SK-N-MC (cell line): ENCODE measurements around the gene PPP2R2C.

Experiments
- DNase-seq: peaks from one replicate; pipeline ENCODE4 v3.0.0-alpha.2; 2011; ENCODE audit warnings: low read depth, low spot score
- H3K27ac ChIP-seq: fragments of 200-600 bp; sonication (generic); 2 replicates; pipeline ENCODE4 v1.5.1; 2016; ENCODE audit warnings: mixed run types
- H3K36me3 ChIP-seq: fragments of 200-600 bp; sonication (generic); 2 replicates; pipeline ENCODE4 v1.6.1; 2017; ENCODE audit warnings: antibody characterized with exemption, low read length, mixed read lengths; ENCODE audit not compliant: insufficient read depth
- H3K4me3 ChIP-seq: fragments of 200-600 bp; sonication (generic); 2 replicates; pipeline ENCODE4 v1.5.1; 2016
- H3K9ac ChIP-seq: fragments of 200-600 bp; sonication (generic); 2 replicates; pipeline ENCODE4 v1.8.0; 2017; ENCODE audit warnings: mixed run types, mixed read lengths; ENCODE audit not compliant: insufficient read length
- H3K9me3 ChIP-seq: fragments of 200-600 bp; sonication (generic); 2 replicates; pipeline ENCODE4 v1.6.1; 2017; ENCODE audit warnings: low read depth, mild to moderate bottlenecking, antibody characterized with exemption, low read length, moderate library complexity, mixed read lengths
- EZH2 ChIP-seq: fragments of 200-600 bp; sonication (generic); IDR thresholded peaks from one replicate; pipeline ENCODE4 v1.6.1; 2017; ENCODE audit warnings: antibody characterized with exemption
- FOXP2 ChIP-seq: optimal IDR thresholded peaks from 2 replicates; pipeline ENCODE3; 2011; ENCODE audit warnings: mild to moderate bottlenecking, moderate library complexity; ENCODE audit not compliant: insufficient read depth; ENCODE audit errors: extremely low read length, control extremely low read depth
- POLR2AphosphoS5 ChIP-seq: IDR thresholded peaks from 2 replicates; pipeline ENCODE4 v1.6.1; 2012; ENCODE audit warnings: mild to moderate bottlenecking, low read depth, low read length, borderline replicate concordance

PPP2R2C gene

DNA sequence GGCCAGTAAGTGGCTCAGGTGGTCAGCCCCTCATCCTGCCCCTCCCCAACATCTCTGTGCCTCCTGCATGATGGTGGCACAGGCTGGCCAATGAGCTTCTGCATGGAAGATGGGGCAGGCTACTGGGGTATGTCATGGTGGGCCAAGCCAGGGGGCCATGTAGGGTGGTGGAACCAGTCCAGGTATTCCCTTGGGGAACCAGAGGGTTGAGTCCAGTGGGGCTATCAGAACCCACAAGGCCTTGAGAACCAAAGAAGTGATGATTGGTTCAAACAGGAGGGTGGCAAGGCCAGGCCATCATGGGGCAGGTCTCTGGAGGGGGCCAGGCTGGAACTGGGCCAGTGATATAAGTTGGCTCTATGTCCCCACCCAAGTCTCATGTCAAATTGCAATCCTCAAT lies 18.8 kb upstream of the PPP2R2C start:
- Histone ChIP-seq H3K36me3 (no peaks in the 10 kb centered on the region), H3K9me3 (no peaks in the 10 kb centered on the region), H3K9ac (no peak overlapping the region), H3K27ac (no peak overlapping the region), H3K4me3 (no peak overlapping the region)
- DNase-seq: no peak
- no peak for TF ChIP-seq EZH2
- TF ChIP-seq POLR2AphosphoS5: no peak
- no peak for TF ChIP-seq FOXP2

DNA sequence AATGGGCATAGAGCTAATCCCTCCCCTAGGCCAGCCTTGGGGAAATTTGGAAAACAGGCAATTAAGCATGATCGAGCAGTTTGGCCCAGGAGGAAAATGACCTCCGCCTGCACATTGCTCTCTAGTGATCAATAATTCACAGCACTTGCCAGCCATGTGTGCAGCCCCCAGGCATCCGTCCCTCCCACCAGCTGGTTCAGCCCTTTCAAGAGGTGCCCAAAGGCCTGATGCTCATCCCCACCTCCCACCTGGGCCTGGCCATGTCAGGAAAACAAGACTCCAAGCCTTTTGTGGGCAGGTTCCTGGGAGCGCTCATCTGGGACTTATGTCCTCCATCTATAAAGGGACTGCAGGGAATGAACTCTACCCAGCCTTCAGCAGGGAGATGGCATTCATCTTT lies 17.5 kb upstream of the PPP2R2C start:
- DNase-seq: no peak
- no peak for TF ChIP-seq POLR2AphosphoS5
- no peak for TF ChIP-seq FOXP2
- TF ChIP-seq EZH2: no peak
- no peak overlapping the region for H3K9ac ChIP-seq
- H3K9me3 ChIP-seq: no peaks in the 10 kb centered on the region
- no peak overlapping the region for H3K4me3 ChIP-seq
- H3K36me3 ChIP-seq: no peaks in the 10 kb centered on the region
- H3K27ac ChIP-seq: no peak overlapping the region

DNA sequence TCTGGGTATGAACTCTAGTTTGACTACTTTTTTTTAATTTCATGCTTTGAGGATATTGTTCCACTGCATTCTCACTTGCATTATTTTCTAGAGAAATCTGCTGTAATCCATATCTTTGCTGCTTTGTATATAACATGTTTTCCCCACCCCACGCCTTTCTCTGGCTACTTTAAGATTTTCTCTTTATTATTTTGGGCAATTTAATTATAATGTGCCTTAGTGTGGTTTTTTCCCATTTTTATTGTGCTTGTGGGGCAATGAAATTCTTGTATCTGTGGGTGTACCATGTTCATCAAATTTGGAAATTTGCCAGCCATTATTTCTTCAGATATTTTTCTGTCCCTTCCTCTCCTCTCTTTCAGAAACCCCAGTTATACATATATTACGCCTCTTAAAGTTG lies 15.1 kb upstream of the PPP2R2C start:
- no peaks in the 10 kb centered on the region for H3K36me3 ChIP-seq
- H3K9me3 ChIP-seq: no peaks in the 10 kb centered on the region
- H3K27ac ChIP-seq: no peak overlapping the region
- TF ChIP-seq EZH2: no peak
- no peak for TF ChIP-seq POLR2AphosphoS5
- no peak for TF ChIP-seq FOXP2
- no peak overlapping the region for H3K4me3 ChIP-seq
- H3K9ac ChIP-seq: no peak overlapping the region
- DNase-seq: no peak

DNA sequence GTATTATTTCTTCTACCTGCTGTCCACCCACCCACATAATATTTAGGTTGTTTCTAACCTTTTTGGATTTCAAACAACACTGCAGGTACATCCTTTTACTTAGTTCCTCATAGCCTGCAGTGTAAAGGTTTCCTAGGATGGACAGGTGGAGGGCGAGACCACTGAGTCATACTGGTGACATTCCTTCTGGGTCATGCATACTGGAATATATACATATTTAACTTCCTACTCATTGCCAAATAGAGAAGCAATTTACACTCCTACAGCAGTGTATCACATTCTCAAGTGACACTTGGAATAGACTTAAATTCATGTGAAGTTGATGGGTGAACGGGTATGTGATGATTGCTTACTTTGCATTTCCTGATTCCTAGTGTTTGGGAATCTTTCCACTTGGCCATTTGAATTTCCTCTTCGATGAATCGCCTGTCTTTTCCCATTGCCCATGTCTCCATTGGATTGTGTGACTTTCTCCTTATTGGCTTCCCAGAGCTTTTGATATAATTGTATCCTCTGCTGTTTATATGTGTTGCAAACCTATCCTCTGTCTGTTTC lies 8.2 kb upstream of the PPP2R2C start:
- Histone ChIP-seq H3K9me3 (no peaks in the 10 kb centered on the region), H3K4me3 (no peak overlapping the region), H3K9ac (no peak overlapping the region), H3K27ac (no peak overlapping the region), H3K36me3 (no peaks in the 10 kb centered on the region)
- TF ChIP-seq EZH2 (no peak), POLR2AphosphoS5 (no peak), FOXP2 (no peak)
- DNase-seq: no peak

DNA sequence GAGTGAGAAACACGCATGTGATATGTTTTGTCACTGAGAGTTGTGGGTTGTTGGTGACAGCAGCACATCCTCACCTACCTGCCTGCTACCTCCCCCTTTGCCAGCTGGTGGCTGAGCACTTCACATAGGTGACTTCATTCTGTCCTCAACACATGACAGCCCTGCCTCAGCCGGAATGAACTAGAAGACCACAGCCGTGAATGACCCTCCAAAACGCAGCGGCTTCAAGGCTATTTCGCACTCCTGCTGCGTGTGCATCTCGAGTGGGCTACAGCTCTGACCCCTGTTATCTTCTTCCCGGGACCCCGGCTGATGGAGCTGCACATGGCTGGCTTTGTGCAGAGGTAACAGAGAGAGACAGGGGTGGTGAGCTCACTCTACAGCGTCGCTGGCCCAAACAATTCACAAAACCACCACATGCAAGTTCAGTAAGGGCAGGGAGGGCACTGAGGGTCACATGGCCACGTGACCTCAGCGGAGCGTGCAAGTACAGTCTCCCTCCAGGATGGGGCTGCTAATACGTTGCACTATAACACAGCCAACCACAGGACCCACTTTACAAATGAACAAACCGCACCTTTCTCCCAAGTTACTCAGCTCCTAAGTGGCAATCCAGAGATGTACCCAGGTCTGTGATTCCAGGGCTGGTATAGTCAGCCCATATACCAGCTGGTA lies 6.3 kb upstream of the PPP2R2C start:
- no peaks in the 10 kb centered on the region for H3K36me3 ChIP-seq
- no peak overlapping the region for H3K9ac ChIP-seq
- DNase-seq: no peak
- no peak overlapping the region for H3K4me3 ChIP-seq
- H3K9me3 ChIP-seq: no peaks in the 10 kb centered on the region
- no peak overlapping the region for H3K27ac ChIP-seq
- TF ChIP-seq FOXP2 (no peak), EZH2 (no peak), POLR2AphosphoS5 (no peak)

DNA sequence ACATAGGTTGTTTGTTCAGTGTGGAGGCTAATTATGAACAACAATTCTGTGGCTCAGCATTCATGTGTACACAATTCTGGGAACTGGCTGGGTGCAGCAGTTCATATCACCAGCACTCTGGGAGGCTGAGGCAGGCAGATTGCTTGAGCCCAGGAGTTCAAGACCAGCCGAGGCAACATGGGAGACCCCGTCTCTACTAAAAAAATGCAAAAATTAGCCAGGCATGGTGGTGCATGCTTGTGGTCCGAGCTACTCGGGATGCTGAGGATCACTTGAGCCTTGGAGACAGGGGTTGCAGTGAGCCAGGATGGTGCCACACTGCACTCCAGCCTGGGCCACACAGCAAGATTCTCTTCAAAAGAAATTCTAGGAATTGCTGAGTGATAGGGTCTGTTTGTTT lies 4.5 kb upstream of the PPP2R2C start:
- TF ChIP-seq EZH2: no peak
- no peak for TF ChIP-seq POLR2AphosphoS5
- no peak for TF ChIP-seq FOXP2
- Histone ChIP-seq H3K4me3 (no peak overlapping the region), H3K9ac (no peak overlapping the region), H3K36me3 (no peaks in the 10 kb centered on the region), H3K9me3 (no peaks in the 10 kb centered on the region), H3K27ac (no peak overlapping the region)
- DNase-seq: no peak

DNA sequence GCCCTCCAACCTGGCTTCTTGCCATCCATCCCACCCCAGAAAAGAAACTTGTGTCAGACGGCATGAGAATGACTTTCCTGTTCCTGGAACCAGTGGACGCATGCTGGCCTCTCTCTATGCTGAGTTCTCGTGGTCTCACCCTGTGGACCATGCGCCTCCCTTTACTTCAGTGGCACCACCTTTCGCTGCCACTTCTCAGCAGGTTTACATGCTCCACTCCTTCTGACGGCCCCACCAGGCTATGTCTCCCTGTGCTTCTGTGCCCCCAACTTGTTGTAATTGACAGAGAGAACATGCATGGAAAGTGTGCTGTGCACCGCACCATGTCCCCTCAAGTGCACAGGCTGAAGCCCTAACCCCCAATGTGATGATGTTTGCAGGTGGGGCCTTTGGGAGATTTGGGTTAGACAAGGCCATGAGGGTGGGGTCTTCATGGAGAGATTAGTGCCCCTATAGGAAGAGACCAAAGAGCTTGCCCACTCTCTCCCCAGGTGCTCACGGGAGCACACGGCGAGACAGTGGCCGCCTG lies 3.1 kb upstream of the PPP2R2C start:
- no peak for DNase-seq
- Histone ChIP-seq H3K9ac (no peak overlapping the region), H3K36me3 (no peaks in the 10 kb centered on the region), H3K9me3 (no peaks in the 10 kb centered on the region), H3K4me3 (no peak overlapping the region), H3K27ac (no peak overlapping the region)
- TF ChIP-seq FOXP2 (no peak), EZH2 (no peak), POLR2AphosphoS5 (no peak)

DNA sequence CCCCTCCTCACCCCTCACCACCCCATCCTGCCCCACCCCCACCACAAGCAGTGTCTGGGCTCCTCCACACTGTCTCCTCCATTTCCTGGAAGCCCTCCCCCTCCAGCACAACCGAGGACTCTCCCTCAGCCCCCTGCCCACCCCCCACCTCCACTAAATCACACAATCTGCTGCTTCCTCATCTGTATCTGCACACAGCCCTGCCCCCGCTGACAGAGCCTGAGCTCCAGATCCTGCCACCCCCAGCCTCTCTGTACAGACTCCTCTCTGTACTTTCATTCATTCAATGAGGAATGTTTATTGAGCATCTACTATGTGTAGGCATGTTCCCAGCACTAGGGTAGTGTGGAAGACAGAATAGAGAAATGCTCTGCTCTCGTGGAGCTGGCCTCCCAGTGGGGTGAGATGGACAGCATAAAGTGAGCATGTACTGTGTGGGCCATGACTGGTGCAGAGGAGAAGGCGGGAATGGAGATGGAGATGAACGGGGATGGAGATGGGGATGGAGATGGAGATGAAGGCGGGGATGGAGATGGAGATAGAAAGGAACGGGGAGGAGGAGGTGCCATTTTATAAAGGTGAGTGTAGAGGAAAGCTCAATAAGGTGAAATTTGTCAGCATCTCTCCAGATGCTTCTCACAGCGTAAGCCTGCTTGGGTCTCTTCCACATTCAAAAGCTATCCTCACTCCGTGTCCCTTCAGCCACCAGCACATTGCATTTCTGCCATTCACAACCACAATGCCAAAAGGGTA lies 2.5 kb upstream of the PPP2R2C start:
- Histone ChIP-seq H3K9ac (no peak overlapping the region), H3K4me3 (no peak overlapping the region), H3K27ac (no peak overlapping the region), H3K36me3 (no peaks in the 10 kb centered on the region), H3K9me3 (no peaks in the 10 kb centered on the region)
- TF ChIP-seq FOXP2 (no peak), POLR2AphosphoS5 (no peak), EZH2 (no peak)
- no peak for DNase-seq
